GM18951 (cell line): ENCODE data around the gene CEP250.

ENCODE experiments used
- POLR2A ChIP-seq: IDR thresholded peaks from 4 replicates; pipeline ENCODE4 v1.6.1; 2011; ENCODE audit warnings: mild to moderate bottlenecking; ENCODE audit not compliant: insufficient read length, insufficient read depth; ENCODE audit errors: extremely low read depth
- in situ Hi-C: fragments of 300-500 bp; cut with MboI; formaldehyde crosslinking; loops from one replicate; pipeline ENCODE4 v1.12.0; 2022; ENCODE audit warnings: low sequenced_read_pairs, mixed read lengths, inconsistent platforms; ENCODE audit not compliant: unreplicated experiment

The CEP250 gene

GRCh38 chr20:35489717-35490116 is 34.3 kb downstream of the CEP250 start:
- TF ChIP-seq POLR2A, result no peak
- in situ Hi-C loops, result no loop called here

- peak; percentile 62 for TF ChIP-seq POLR2A
- in situ Hi-C loops, result no loop called here
Observed at GRCh38 chr20:35490736-35491181, 35.4 kb downstream of the CEP250 start.

- no peak for TF ChIP-seq POLR2A
- in situ Hi-C loops, result no loop called here
Observed at GRCh38 chr20:35491823-35492222, 36.4 kb downstream of the CEP250 start.

GRCh38 chr20:35492352-35492751 is 37.0 kb downstream of the CEP250 start:
- in situ Hi-C loops, result no loop called here

GRCh38 chr20:35496481-35496880 is 41.1 kb downstream of the CEP250 start:
- in situ Hi-C loops, result no loop called here
- no peak for TF ChIP-seq POLR2A

More at GRCh38 chr20:35492352-35492751, 37.0 kb downstream of the CEP250 start:
- no peak for TF ChIP-seq POLR2A

- TF ChIP-seq POLR2A, result no peak
- in situ Hi-C loops, result no loop called here
Observed at GRCh38 chr20:35497320-35497719, 41.9 kb downstream of the CEP250 start.

GRCh38 chr20:35497780-35498189 is 42.4 kb downstream of the CEP250 start:
- in situ Hi-C loops, result no loop called here
- no peak for TF ChIP-seq POLR2A

- in situ Hi-C loops, result no loop called here
- no peak for TF ChIP-seq POLR2A
Observed at GRCh38 chr20:35499271-35499670, 43.9 kb downstream of the CEP250 start.

- in situ Hi-C loops, result no loop called here
- TF ChIP-seq POLR2A, result no peak
Observed at GRCh38 chr20:35502352-35502751, 47.0 kb downstream of the CEP250 start.

GRCh38 chr20:35503281-35503680 is 47.9 kb downstream of the CEP250 start:
- in situ Hi-C loops, result no loop called here

GRCh38 chr20:35503841-35504561 is 48.6 kb downstream of the CEP250 start:
- no peak for TF ChIP-seq POLR2A
- in situ Hi-C loops, result no loop called here

More at GRCh38 chr20:35503281-35503680, 47.9 kb downstream of the CEP250 start:
- TF ChIP-seq POLR2A, result no peak

GRCh38 chr20:35504751-35505150 is 49.4 kb downstream of the CEP250 start:
- in situ Hi-C loops, result no loop called here
- TF ChIP-seq POLR2A, result no peak

GRCh38 chr20:35506179-35506578 is 50.8 kb downstream of the CEP250 start:
- no peak for TF ChIP-seq POLR2A
- in situ Hi-C loops, result no loop called here

GRCh38 chr20:35506872-35507638 is 51.7 kb downstream of the CEP250 start:
- no peak for TF ChIP-seq POLR2A
- in situ Hi-C loops, result no loop called here
